Measurements from ENCODE around the gene DDX47.

Gene DDX47

DNA sequence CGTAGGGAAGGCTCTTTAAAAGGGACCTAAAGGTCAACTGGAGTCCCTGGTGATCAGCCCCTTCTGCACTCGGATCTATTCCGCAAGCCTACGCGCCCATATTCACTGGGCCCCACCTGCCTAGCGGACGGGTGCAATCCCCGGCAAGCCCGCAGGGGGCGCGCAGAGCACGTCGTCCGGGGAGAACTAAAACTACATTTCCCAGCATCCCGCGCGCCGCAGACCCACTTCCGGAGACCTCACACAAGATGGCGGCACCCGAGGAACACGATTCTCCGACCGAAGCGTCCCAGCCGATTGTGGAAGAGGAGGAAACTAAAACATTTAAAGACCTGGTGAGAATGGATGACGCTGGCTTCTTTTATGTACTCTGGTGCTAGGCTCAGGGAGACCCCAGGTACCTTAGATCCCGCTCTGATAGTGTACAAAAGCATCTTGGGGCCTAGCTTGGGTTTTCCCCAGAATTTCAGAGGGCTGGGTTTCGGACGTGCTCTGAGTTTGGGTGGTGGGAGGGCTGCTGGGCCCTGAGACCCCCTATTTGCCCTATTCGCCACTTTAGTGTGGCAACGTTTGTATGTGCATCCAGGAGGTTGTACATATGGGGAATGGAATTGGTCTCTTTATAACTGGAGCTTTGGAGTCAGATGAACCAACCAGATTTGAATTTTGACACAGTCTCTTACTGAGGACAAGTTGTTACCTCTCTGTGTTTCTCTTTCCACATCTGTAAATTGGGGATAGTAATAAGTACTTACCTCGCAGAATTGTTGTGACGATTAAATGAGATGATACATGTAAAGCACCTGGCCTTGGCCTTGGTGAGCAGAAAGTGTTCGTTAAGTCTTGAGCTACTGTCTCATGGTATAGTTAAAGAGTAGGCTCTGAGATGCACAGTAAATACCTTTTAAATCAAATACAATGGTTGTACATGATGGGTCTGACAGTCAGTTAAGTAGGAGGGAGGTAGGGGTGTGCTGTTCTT lies at the start of gene DDX47:
TSS of gene DDX47 (plus strand) at position 227 of the 982 bp plus-strand sequence. CDS start at position 249, 22 bp downstream.
- DNase-seq (ENCODE audit: low read depth in 3 of 3): peak; percentile 93 to 96 (median 94)

DNA sequence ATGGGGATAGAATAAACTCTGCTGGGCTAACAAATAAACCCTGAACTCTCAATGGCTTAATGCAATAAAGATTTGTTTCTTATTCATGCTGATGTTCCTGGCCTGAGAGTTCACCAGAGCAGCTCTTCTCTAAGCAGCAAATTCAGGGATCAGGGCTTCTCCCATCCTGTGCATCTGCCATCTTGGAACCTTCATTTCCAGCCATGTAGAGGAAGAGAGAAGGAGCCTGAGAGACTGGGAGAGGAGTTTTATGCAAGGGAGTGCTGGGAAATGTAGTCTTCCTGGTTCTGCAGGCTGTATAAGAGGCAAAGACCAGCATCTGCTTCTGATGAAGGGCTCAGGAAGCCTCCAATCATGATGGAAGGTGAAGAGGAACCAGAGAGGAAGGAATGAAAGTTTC lies 48.3 kb upstream of the DDX47 start:
- DNase-seq (ENCODE audit: low read depth in 3 of 3): no peak

DNA sequence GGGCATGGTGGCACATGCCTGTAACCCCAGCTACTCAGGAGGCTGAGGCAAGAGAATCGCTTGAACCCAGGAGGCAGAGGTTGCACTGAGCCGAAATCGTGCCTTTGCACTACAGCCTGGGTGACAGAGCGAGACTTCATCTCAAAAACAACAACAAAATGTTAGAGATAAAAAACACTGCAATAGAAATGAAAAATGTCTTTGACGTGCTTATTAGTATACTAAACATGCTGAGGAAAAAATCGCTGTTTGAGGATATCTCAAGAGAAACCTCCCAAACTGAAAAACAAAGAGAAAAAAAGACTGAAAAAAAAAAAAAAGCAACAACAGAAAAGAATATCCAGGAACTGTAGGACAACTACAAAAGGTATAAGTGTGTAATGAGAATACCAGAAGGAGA lies 42.9 kb upstream of the DDX47 start:
- no peak for DNase-seq (ENCODE audit: low read depth in 3 of 3)

GRCh38 chr12:12774791-12775190 lies 38.4 kb upstream of the DDX47 start:
- no peak for DNase-seq (ENCODE audit: low read depth in 3 of 3)

DNA sequence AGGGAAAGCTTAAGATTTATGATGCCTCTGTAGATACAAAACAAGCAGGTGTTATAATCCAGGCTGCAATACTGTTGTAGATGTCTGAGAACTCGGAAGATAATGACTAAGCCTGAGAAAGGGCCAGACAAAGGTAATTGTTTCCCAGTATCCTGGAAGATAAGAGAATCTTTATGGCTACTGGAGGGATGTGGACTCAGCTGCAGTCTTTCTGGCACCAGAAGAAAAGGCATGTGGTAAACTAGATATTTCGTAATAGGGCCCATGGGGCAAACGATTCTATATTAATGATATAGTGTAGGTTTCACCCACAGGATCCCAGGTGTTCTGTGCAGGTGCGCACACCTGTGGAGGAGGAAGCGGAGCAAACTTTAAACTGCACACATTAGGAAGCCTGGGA lies 36.9 kb upstream of the DDX47 start:
- no peak for DNase-seq (ENCODE audit: low read depth in 3 of 3)

- no peak for DNase-seq (ENCODE audit: low read depth in 3 of 3)
Measured at GRCh38 chr12:12777092-12777491, 36.1 kb upstream of the DDX47 start.

GRCh38 chr12:12779007-12779406 lies 34.1 kb upstream of the DDX47 start:
- DNase-seq (ENCODE audit: low read depth in 3 of 3): no peak

GRCh38 chr12:12779529-12779928 lies 33.6 kb upstream of the DDX47 start:
- no peak for DNase-seq (ENCODE audit: low read depth in 3 of 3)

DNA sequence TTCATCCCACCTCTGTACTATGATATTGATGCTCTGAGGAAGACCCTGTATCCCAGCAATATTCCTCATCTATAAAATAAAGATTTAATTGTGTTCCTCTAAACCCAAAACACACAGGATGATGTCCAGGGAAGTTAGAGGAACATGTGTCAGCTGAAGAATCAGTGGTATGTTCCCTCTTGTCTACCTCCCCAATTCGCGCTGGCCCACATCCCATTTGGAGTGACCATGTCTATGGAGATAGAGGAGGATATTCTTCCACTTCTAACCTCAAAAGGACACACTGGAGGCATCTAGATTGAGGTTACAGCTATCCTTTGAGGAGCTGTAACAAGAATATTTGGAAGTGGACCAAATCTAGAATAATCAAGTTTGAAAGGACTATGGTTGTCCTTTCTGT lies 29.0 kb upstream of the DDX47 start:
- no peak for DNase-seq (ENCODE audit: low read depth in 3 of 3)

DNA sequence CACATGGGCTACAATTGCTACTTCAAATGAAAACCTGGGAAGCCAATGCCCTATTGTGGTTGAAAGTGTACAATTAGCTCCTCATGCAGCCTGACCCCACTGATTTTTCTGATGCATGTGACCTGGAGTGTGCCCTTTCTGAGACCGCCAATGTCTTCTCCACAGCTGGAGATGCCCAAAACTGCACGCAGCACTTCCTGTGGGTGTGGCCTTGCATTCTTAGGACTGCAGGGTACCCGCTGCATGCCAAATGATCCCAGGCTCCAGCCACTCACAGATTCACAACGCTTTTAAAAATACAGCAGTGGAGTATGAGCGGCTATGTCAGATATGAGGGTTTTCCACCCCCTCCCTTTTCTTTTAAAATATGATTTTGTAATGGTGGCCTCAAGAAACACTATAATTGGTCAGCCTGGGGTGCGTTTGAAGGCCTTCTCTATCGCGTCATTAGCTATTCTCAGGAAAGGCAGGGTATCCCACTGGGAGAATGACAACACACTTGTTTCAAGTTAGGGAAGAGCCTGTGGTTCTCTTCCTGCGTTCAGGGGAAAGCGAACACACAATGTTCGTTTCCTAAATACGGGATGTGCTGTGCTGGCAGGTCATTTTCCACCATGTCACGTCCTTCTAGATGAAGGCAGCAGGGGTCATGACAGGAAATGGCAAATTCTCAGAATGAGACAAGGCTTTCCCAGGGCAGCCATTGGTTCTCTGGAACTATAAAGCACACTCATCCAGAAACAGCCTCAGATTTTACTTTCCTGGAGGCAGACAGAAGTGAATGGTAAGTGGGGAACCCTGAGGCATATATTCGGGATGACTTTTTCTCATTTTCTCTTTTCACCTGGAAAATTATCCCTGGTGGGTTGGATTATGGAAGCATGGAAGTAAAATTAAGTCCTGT lies 28.0 kb upstream of the DDX47 start, which contains the start of gene APOLD1:
TSS of gene APOLD1 (plus strand) at position 749 of the 904 bp plus-strand sequence. CDS start at position 782, 33 bp downstream.
- DNase-seq (ENCODE audit: low read depth in 3 of 3): no peak

DNA sequence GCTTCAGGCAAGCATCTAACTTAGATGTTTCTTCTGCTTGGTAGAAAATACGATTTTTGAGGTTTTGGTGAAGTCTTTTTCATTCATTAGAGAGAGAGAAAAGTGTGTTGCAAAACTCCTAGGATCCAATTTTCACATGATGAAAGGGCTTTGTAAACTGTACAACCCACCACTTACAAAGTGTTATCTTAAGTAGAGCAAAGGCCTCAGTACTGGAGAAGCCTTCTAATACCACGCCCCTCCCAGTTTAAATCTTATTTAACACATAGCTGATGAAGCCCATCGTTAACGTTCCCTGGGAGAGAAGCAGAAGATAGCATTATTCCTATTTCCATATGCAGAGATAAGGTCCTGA lies 26.8 kb upstream of the DDX47 start:
- DNase-seq (ENCODE audit: low read depth in 3 of 3): no peak

DNA sequence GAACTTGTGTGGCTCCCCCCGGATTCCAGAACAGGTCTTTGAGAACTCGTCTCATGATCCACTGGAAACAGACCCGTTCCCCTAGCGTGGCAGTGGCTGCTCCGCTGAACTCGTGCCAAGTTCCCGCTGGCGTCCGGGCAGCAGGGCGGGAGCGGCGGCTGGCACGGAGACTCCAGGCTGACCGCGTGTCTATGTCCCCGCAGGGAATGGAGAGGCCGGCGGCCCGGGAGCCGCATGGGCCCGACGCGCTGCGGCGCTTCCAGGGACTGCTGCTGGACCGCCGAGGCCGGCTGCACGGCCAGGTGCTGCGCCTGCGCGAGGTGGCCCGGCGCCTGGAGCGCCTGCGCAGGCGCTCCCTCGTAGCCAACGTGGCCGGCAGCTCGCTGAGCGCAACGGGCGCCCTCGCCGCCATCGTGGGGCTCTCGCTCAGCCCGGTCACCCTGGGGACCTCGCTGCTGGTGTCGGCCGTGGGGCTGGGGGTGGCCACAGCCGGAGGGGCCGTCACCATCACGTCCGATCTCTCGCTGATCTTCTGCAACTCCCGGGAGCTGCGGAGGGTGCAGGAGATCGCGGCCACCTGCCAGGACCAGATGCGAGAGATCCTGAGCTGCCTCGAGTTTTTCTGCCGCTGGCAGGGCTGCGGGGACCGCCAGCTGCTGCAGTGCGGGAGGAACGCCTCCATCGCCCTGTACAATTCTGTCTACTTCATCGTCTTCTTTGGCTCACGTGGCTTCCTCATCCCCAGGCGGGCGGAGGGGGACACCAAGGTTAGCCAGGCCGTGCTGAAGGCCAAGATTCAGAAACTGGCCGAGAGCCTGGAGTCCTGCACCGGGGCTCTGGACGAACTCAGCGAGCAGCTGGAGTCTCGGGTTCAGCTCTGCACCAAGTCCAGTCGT lies 26.2 kb upstream of the DDX47 start:
- peak; percentile 48 to 72 (median 54) for DNase-seq (ENCODE audit: low read depth in 3 of 3)

GRCh38 chr12:12788131-12788530 lies 25.0 kb upstream of the DDX47 start:
- DNase-seq (ENCODE audit: low read depth in 3 of 3): no peak

GRCh38 chr12:12788675-12789368 lies 24.3 kb upstream of the DDX47 start:
- peak; percentile 24 to 54 (median 36) for DNase-seq (ENCODE audit: low read depth in 3 of 3)

- DNase-seq (ENCODE audit: low read depth in 3 of 3): no peak
Measured at GRCh38 chr12:12790956-12791355, 22.2 kb upstream of the DDX47 start.

DNA sequence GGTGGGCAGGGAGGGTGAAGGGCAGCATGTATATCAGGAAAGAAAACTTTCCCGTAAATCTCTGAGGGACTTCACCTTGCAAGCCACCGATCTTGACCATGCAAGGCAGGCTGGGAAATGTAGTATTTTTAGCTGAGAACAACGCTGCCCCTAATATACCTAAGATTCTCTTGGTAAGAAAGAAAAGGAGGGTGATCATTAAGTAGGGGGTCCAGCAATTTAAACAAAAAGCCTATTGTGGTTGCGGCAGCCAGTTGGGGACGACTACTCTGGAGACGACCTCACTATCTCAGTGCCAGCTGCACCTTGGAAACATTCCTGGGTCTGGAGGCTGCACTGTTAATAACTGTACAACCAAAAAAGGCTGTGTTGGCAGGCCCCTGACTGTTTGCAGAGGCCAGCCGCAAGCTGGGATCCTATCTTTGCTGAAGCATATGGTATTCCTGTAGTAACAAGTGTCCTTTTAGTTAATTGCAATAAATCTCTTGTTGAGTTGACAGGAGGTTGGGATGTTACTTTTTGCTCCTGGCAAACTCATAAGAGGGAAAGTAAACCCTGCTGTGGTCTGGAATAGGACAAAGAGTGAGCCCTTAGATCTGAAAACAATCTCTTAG lies 21.3 kb upstream of the DDX47 start:
- no peak for DNase-seq (ENCODE audit: low read depth in 3 of 3)

DNA sequence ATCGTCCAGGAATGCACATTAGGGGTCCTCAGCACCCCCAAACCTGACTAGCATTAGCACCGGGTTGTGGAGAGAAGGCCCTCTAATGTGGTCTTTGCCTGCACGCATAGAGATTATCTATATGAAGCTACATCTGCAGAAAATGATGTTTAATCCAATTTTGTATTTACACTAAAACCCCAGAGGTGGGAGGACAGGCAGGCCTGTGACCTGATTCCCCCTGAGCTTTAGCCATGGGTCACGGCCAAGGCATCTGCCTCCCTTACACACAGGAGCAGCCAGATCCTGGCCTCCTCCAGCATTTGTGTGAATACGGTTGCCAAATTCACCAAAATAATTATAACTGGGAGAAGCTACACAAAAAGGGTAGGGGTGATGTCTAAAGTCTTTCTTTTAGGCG lies 20.7 kb upstream of the DDX47 start:
- DNase-seq (ENCODE audit: low read depth in 3 of 3): no peak

DNA sequence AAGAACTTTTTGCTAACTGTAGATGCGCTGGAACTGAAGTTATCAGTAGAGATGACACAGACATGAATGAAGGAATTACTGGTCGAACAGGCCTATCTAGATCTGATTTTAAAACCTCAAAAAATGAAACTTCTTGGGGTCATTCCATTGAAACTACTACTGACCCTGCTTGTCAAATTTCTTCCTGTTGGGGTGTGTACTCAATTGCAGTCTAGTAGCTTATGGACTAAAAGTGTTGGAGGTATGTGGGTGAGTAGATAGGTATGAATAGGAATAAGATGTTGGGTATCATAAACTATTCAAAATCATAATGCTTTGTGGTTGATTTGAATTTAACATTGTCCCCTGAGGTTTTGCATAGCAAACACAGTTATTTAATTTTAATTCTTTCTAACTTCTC lies 18.5 kb upstream of the DDX47 start:
- no peak for DNase-seq (ENCODE audit: low read depth in 3 of 3)

GRCh38 chr12:12796171-12796570 lies 17.0 kb upstream of the DDX47 start:
- DNase-seq (ENCODE audit: low read depth in 3 of 3): no peak
